HepG2 (cell line): ENCODE results near the gene PACSIN1. TPM values are rescaled to one million over a fixed set of nuclear protein-coding genes. Genes with fewer than 3 reads are reported as not detected.

Experiments
- ATAC-seq: fragments of 200-7000 bp; cut with Tn5 transposase; 3 replicates; pipeline ENCODE4 v1.9.1; 2020; ENCODE audit warnings: mild to moderate bottlenecking, moderate library complexity
- BruUV-seq: library from RNA; stranded (reverse); fragments of 400-500 nt; replicated peaks from 2 replicates; lab custom pipeline; 2021; lab: Mats Ljungman, UMichigan
- CTCF ChIA-PET: fragments of 300-600 bp; formaldehyde crosslinking; extraction: SDS; loops from one replicate; lab custom pipeline; 2021; ENCODE audit warnings: low total read pairs, inconsistent platforms, low intra/inter-chr PET ratio; lab: Yijun Ruan, JAX
- POLR2A ChIA-PET: fragments of 350-600 bp; sonication (Branson Sonifier 250); formaldehyde crosslinking; loops from one replicate; lab custom pipeline; 2020; ENCODE audit warnings: antibody characterized with exemption, inconsistent platforms; lab: Yijun Ruan, JAX
- DNase-seq: peaks from one replicate; pipeline ENCODE4 v3.0.0-alpha.2; 2015; ENCODE audit warnings: low spot score
- FAIRE-seq: peaks from 3 replicates; lab custom pipeline; 2011; peaks lifted over from hg19 to GRCh38; lab: Jason Lieb, UNC
- H2AFZ ChIP-seq: one replicate; pipeline ENCODE4 v1.6.1; 2011; ENCODE audit warnings: low read length, inconsistent platforms
- H3K27ac ChIP-seq: fragments of 300-600 bp; 3 replicates; pipeline ENCODE4 v1.8.0; 2011; ENCODE audit warnings: mixed run types, mild to moderate bottlenecking, mixed read lengths, low read length, inconsistent platforms; ENCODE audit not compliant: insufficient read depth; ENCODE audit errors: extremely low read length
- H3K27me3 ChIP-seq, 2 experiments: fragments of 200-600 bp in 1 of 2; 2 replicates in 1 of 2; 3 replicates in 1 of 2; pipeline versions ENCODE4 v1.6.0 to v1.8.0; 2011; ENCODE audit warnings: low read length in 2 of 2, mild to moderate bottlenecking in 2 of 2, moderate library complexity in 2 of 2, inconsistent platforms in 1 of 2; ENCODE audit not compliant: insufficient read depth in 2 of 2, control insufficient read depth in 1 of 2
- H3K36me3 ChIP-seq, 2 experiments: fragments of 200-600 bp in 1 of 2; replicated peaks in 1 of 2; 2 replicates in 1 of 2; 3 replicates in 1 of 2; pipeline versions ENCODE4 v1.5.1 to v1.8.0; 2011; ENCODE audit warnings: low read length in 2 of 2, inconsistent platforms in 1 of 2; ENCODE audit not compliant: insufficient read depth in 2 of 2, control insufficient read depth in 1 of 2
- H3K4me1 ChIP-seq: 2 replicates; pipeline ENCODE4 v1.5.1; 2012; ENCODE audit warnings: low read length, inconsistent platforms; ENCODE audit not compliant: insufficient read depth
- H3K4me2 ChIP-seq: 2 replicates; pipeline ENCODE4 v1.6.0; 2011; ENCODE audit warnings: low read depth, low read length, inconsistent platforms
- H3K4me3 ChIP-seq, 3 experiments: fragments of 200-600 bp in 1 of 3; sonication (generic), shearing (Covaris generic) in 1 of 3; replicated peaks in 1 of 3; 2 replicates each; pipeline ENCODE4 v1.5.1; 2011 to 2016; ENCODE audit warnings: low read length in 3 of 3, inconsistent platforms in 2 of 3, low read depth in 2 of 3, mild to moderate bottlenecking in 2 of 3, control low read depth in 1 of 3, mixed read lengths in 1 of 3; ENCODE audit not compliant: insufficient read depth in 1 of 3
- H3K79me2 ChIP-seq: one replicate; pipeline ENCODE4 v1.6.1; 2011; ENCODE audit warnings: low read length, inconsistent platforms; ENCODE audit not compliant: insufficient read depth
- H3K9ac ChIP-seq: 2 replicates; pipeline ENCODE4 v1.6.0; 2011; ENCODE audit warnings: mild to moderate bottlenecking, low read depth, low read length, inconsistent platforms; ENCODE audit not compliant: insufficient read depth
- H3K9me3 ChIP-seq: 2 replicates; pipeline ENCODE4 v1.5.1; 2012; ENCODE audit warnings: mild to moderate bottlenecking, low read length
- H4K20me1 ChIP-seq: 2 replicates; pipeline ENCODE4 v1.6.0; 2011; ENCODE audit warnings: inconsistent platforms, mild to moderate bottlenecking, low read length, moderate library complexity; ENCODE audit not compliant: insufficient read depth
- MATR3 ChIP-seq: sonication (generic); formaldehyde crosslinking; IDR thresholded peaks from 2 replicates; pipeline ENCODE4 v1.4.0; 2020; ENCODE audit warnings: missing genetic modification reagents
- MIER2 ChIP-seq: IDR thresholded peaks from 2 replicates; pipeline ENCODE4 v1.6.1; 2016; ENCODE audit warnings: missing biosample characterization, missing genetic modification reagents
- PBX2 ChIP-seq: IDR thresholded peaks from 2 replicates; pipeline ENCODE4 v1.6.1; 2016; ENCODE audit warnings: control low read depth
- PLSCR1 ChIP-seq: sonication (generic); formaldehyde crosslinking; IDR thresholded peaks from 2 replicates; pipeline ENCODE4 v1.5.0; 2020; ENCODE audit warnings: missing genetic modification reagents, mild to moderate bottlenecking, borderline replicate concordance
- RCOR2 ChIP-seq: IDR thresholded peaks from 2 replicates; pipeline ENCODE4 v1.6.1; 2016; ENCODE audit warnings: missing biosample characterization, missing genetic modification reagents
- TERF1 ChIP-seq: sonication (generic); formaldehyde crosslinking; IDR thresholded peaks from 2 replicates; pipeline ENCODE4 v1.8.0; 2022; ENCODE audit warnings: mild to moderate bottlenecking, missing genetic modification reagents, moderate library complexity
- ZBTB25 ChIP-seq: IDR thresholded peaks from 2 replicates; pipeline ENCODE4 v1.6.1; 2018; ENCODE audit warnings: missing genetic modification reagents
- ZBTB43 ChIP-seq: sonication (generic); formaldehyde crosslinking; conservative IDR thresholded peaks from 2 replicates; pipeline ENCODE4 v1.4.0; 2020; ENCODE audit warnings: missing genetic modification reagents
- ZNF30 ChIP-seq: sonication (generic); formaldehyde crosslinking; IDR thresholded peaks from 2 replicates; pipeline ENCODE4 v1.5.0; 2020; ENCODE audit warnings: mild to moderate bottlenecking, missing genetic modification reagents
- ZNF7 ChIP-seq: IDR thresholded peaks from 2 replicates; pipeline ENCODE4 v1.6.1; 2016; ENCODE audit warnings: missing biosample characterization, missing genetic modification reagents
- ZNF850 ChIP-seq: sonication (generic); formaldehyde crosslinking; conservative IDR thresholded peaks from 2 replicates; pipeline ENCODE4 v1.9.0; 2021; ENCODE audit warnings: mild to moderate bottlenecking, missing genetic modification reagents
- WGBS: methylation state at CpG from one replicate; pipeline ENCODE4 v1.1.6; 2017; ENCODE audit warnings: low lambda C conversion rate; 5-methylcytosine and 5-hydroxymethylcytosine counted together
- in situ Hi-C: cut with HindIII; loops from 2 replicates; pipeline ENCODE4 v1.10.0; 2017; ENCODE audit warnings: low pct_unique_long_range_greater_than_20kb; ENCODE audit not compliant: extremely low pct_ligation_motif_present
- intact Hi-C: fragments of 100-400 bp; cut with micrococcal nuclease; formaldehyde crosslinking; loops from one replicate; pipeline ENCODE4 v1.10.0; 2022; ENCODE audit not compliant: unreplicated experiment
- polyA plus RNA-seq, 8 experiments: library from polyadenylated mRNA; depleted of rRNA in 3 of 8; stranded (reverse) in 7 of 8; unstranded in 1 of 8; fragments of >200 nt; fragmentation: Illumina TruSeq in 4 of 8; extraction: Trizol in 4 of 8; gene quantifications; 2 replicates each; pipeline versions ENCODE4 v1.2.1 to v1.2.3, GENCODE V29; 2011 to 2016; ENCODE audit warnings: low read depth in 4 of 8, missing spikeins in 1 of 8, mixed read lengths in 1 of 8; ENCODE audit not compliant: insufficient read depth in 1 of 8
- total RNA-seq, 5 experiments: library from RNA; depleted of rRNA; stranded (reverse); fragments of >200 nt; fragmentation: Illumina TruSeq; extraction: Trizol; gene quantifications; 2 replicates each; pipeline ENCODE4 v1.2.3, GENCODE V29; 2016; ENCODE audit warnings: low read depth in 1 of 5

Gene PACSIN1
- total and polyA plus RNA-seq, 2 of the 13 experiments (the other 11 are each of a cell fraction or from before 2014, with no cell fraction given) = not detected

- TF ChIP-seq ZNF30 (no peak), ZNF850 (CRISPR knock-in tag) (no peak), MIER2 (no peak), ZBTB25 (CRISPR knock-in tag) (no peak), RCOR2 (no peak), MATR3 (CRISPR knock-in tag) (no peak), ZBTB43 (CRISPR knock-in tag) (no peak), PLSCR1 (CRISPR knock-in tag) (no peak), PBX2 (CRISPR knock-in tag) (no peak), ZNF7 (CRISPR knock-in tag) (no peak), TERF1 (CRISPR knock-in tag) (no peak)
- Histone ChIP-seq H3K4me3 (no peak overlapping the region), H3K4me1 (no peaks in the 10 kb centered on the region), H3K4me2 (no peak overlapping the region), H3K9me3 (no peaks in the 10 kb centered on the region), H3K36me3 (no peaks in the 10 kb centered on the region), H3K9ac (no peak overlapping the region), H3K79me2 (no peaks in the 10 kb centered on the region), H3K27ac (no peak overlapping the region), H2AFZ (no peak overlapping the region), H4K20me1 (no peaks in the 10 kb centered on the region), H3K27me3 (no peaks in the 10 kb centered on the region; a peak in 1 of 5 replicates)
- FAIRE-seq = no peak
- WGBS = 42% methylated on average over 5 of the region's 5 CpGs
- in situ Hi-C loops = no loop called here
- ChIA-PET CTCF (no interaction called here), POLR2A (interaction anchor here (1.4 to 2.5 kb wide), 3 partner anchors 10 to 23 kb away, joined by 3 to 20 read pairs (median 3); partner anchors contain the start of gene RPS10)
- intact Hi-C loops = no loop called here
- no peak for DNase-seq
- BruUV-seq = no TSS peak
- no peak for ATAC-seq
Observed at GRCh38 chr6:34435916-34436315, 30.0 kb upstream of the PACSIN1 start.
